ENCODE results near the gene PLEKHA7. TPM values are rescaled to one million over a fixed set of nuclear protein-coding genes. Genes with fewer than 3 reads are reported as not detected.
A peak's percentile ranks its signal among the peaks of the same experiment; 100 is the strongest.

The PLEKHA7 gene
- total and polyA plus RNA-seq, 2 of the 13 experiments (the other 11 are each of a cell fraction or from before 2014, with no cell fraction given) = 17.5 to 18.7 TPM

DNA sequence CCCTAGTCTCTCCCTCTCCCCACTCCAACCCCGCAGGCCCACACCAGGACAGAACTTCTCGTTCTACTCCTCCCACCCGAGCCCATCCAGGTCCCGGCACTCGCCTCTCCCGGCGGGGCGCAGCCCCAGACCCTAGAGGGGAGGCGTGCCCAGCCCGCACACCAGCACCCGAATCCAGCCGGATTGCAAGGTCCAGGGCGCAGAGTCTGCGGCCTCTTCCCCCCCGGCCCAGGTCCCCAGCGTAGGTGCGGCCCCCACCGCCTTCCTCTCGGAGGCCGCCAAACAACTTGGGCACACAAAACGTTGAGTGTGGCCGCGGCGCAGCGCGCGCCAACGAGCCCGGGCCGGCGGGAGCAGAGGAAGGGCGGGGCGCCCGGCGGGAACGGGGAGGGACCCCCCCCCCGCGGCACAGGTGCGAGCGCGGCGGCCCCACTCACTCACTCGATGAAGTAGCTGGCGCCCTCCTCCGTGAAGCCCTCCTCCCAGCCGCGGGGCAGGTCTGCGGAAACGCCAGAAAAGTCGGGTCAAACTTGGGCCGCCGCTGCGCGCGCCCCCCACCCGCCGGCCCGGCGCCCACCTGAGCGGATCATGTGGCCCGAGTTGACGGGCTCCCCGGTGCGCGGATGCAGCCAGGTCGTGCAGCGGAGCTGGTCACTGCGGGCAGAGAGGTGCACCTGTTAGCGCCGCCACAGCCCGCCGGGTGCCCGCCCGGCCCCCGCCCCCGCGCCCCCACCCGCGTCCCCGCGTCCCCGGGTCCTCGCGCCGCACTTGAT lies 480 bp downstream of the PLEKHA7 start (continued):
- TF ChIP-seq HMGXB3 (CRISPR knock-in tag; IDR thresholded peaks at IDR 0.05; ENCODE audit: borderline replicate concordance) (no peak), IKZF1 (IDR thresholded peaks at IDR 0.05) (no peak), ZNF564 (CRISPR knock-in tag; IDR thresholded peaks at IDR 0.05) (no peak; the same call in 1 of the 2 replicates), GZF1 (CRISPR knock-in tag; IDR thresholded peaks at IDR 0.05) (no peak), FOXJ3 (CRISPR knock-in tag; IDR thresholded peaks at IDR 0.05; ENCODE audit: borderline replicate concordance) (no peak), ZNF256 (CRISPR knock-in tag; conservative IDR thresholded peaks at IDR 0.05) (no peak), SP2 (CRISPR knock-in tag; IDR thresholded peaks at IDR 0.05) (0 out of 2 replicates have a peak, but pooled peaks have one; percentile 34), TOPORS (CRISPR knock-in tag; IDR thresholded peaks at IDR 0.05) (0 out of 2 replicates have a peak, but pooled peaks have one; percentile 75), ZNF674 (CRISPR knock-in tag; IDR thresholded peaks at IDR 0.05; ENCODE audit: low read depth) (no peak), PITX1 (CRISPR knock-in tag; IDR thresholded peaks at IDR 0.05) (no peak), ZKSCAN8 (CRISPR knock-in tag; IDR thresholded peaks at IDR 0.05; ENCODE audit: borderline replicate concordance) (no peak), MTF1 (CRISPR knock-in tag; IDR thresholded peaks at IDR 0.05) (no peak), ZNF3 (CRISPR knock-in tag; IDR thresholded peaks at IDR 0.05) (no peak), EHMT2 (IDR thresholded peaks at IDR 0.05; ENCODE audit: borderline replicate concordance, low read depth, low read length) (no peak), ZSCAN30 (CRISPR knock-in tag; IDR thresholded peaks at IDR 0.05) (no peak), SUZ12 (IDR thresholded peaks at IDR 0.05; ENCODE audit: low read depth, low read length) (no peak), KLF11 (CRISPR knock-in tag; IDR thresholded peaks at IDR 0.05) (no peak), ZBTB25 (CRISPR knock-in tag; IDR thresholded peaks at IDR 0.05) (no peak), HCFC1 (IDR thresholded peaks at IDR 0.05; ENCODE audit: low read depth, low read length) (no peak), ZNF33A (CRISPR knock-in tag; IDR thresholded peaks at IDR 0.05; ENCODE audit: borderline replicate concordance) (no peak), SMC3 (IDR thresholded peaks at IDR 0.05; ENCODE audit: low read length) (no peak), HMGA1 (CRISPR knock-in tag; conservative IDR thresholded peaks at IDR 0.05) (no peak), RXRB (CRISPR knock-in tag; IDR thresholded peaks at IDR 0.05; ENCODE audit: borderline replicate concordance) (no peak), ZIK1 (CRISPR knock-in tag; IDR thresholded peaks at IDR 0.05; ENCODE audit: borderline replicate concordance, low read depth) (no peak), SETDB1 (CRISPR knock-in tag; IDR thresholded peaks at IDR 0.05; ENCODE audit: borderline replicate concordance) (no peak), ZMYM3 (CRISPR knock-in tag; IDR thresholded peaks at IDR 0.05) (no peak)
- TF ChIP-seq, protein P1, sequence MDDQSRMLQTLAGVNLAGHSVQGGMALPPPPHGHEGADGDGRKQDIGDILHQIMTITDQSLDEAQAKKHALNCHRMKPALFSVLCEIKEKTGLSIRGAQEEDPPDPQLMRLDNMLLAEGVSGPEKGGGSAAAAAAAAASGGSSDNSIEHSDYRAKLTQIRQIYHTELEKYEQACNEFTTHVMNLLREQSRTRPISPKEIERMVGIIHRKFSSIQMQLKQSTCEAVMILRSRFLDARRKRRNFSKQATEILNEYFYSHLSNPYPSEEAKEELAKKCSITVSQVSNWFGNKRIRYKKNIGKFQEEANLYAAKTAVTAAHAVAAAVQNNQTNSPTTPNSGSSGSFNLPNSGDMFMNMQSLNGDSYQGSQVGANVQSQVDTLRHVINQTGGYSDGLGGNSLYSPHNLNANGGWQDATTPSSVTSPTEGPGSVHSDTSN (CRISPR knock-in tag; IDR thresholded peaks at IDR 0.05; ENCODE audit: borderline replicate concordance) = no peak
